Ureter (tissue), 1 donor: ENCODE data around the gene DIPK1B. TPM values are rescaled to one million over a fixed set of nuclear protein-coding genes. Genes with fewer than 3 reads are reported as not detected.

Source experiments
- DNase-seq: peaks from one replicate; pipeline ENCODE4 v3.0.0-alpha.2; 2020; ENCODE audit warnings: low spot score
- total RNA-seq: library from RNA; stranded (reverse); gene quantifications from one replicate; pipeline ENCODE4 v1.2.4, GENCODE V29; 2023
- donor health status: DM: yes; HTN: yes; CAD: no.

Gene DIPK1B
- total RNA-seq = 6.6 TPM

GRCh38 chr9:136711751-136712689 is at the start of gene DIPK1B:
Gene DIPK1B, plus strand, starts transcription at chr9:136712572. Its CDS starts 94 bp downstream, at chr9:136712666.
- peak; percentile 46 for DNase-seq

GRCh38 chr9:136662656-136663581 is 49.5 kb upstream of the DIPK1B start, which contains the start of gene EGFL7:
Gene EGFL7, plus strand, starts transcription at chr9:136662916. Its CDS starts 5,367 bp downstream, at chr9:136668283.
- DNase-seq = no peak

DNA sequence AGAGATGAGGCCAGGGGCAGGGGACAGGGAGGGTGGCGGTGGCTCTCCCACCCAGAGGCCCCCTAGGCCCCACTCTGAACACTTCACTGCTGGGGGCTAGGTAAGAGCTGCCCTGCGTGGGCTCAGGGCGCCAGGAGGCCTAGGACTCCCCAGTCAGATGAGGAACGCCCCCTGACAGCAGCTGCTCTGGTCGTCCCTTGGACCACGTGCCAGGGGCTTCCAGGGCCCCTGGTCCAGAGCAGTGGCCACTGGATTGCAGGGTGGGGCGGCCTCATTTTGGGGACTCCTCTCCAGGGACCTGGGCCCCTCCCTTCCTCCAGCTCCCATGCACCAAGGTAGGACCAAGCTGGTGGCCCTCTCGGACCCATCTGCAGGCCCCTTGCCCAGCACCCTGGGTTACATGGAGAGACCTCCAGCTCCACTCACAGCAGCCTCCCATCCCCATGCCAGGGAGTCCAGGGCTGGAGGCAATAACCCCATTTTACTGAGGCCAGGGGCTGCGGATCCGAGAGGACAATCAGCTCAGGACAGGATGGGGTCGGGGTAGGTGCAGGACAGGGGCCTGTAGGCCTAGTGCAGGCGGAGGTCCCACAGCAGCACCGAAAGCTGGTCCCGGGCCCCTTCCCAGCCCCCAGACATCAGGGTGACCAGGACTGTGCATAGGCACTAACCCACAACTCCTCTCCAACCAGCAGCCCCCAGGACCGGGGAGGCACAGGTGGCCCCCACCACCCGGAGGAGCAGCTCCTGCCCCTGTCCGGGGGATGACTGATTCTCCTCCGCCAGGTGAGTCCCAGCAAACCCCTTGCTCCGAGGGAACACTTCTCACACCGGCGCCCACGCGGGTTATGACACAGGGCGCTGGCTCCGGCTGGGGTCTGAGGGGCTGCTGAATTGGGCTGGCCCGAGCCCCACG is 48.1 kb upstream of the DIPK1B start:
- DNase-seq = no peak

GRCh38 chr9:136665111-136665703 is 47.2 kb upstream of the DIPK1B start:
- no peak for DNase-seq

DNA sequence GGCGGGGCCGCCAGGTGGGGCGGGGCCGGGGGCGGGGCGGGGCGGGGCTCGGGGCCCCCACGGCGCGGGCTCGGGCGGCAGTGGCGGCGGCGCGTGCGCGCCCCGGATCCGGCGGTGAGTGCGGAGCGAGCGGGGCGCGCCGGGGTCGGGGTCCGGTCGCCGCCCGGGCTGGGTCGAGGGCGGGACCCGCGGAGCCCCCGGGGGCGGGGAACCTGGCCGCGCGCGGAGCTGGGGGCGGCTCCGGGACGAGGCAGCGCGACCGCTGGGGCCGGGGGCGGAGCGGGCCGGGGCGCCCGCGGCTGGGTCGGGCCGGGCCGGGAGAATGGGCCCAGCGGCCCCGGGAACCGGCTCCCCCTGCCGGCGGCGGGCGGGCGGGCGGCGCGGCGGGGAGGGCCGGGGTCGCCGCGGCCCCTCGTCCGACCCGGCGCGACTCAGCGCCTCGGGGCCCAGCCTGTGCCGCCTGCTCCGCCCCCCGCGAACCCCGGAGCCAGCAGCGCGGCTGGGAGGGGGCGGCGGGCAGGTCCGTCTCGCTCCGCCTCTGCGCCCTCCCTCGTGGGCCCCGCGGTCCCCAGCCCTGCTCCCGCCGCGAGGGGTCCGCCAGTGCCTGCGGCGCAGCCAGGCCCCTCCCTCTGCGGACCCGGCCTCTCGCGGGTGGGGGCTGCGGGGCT is 46.5 kb upstream of the DIPK1B start:
- no peak for DNase-seq

DNA sequence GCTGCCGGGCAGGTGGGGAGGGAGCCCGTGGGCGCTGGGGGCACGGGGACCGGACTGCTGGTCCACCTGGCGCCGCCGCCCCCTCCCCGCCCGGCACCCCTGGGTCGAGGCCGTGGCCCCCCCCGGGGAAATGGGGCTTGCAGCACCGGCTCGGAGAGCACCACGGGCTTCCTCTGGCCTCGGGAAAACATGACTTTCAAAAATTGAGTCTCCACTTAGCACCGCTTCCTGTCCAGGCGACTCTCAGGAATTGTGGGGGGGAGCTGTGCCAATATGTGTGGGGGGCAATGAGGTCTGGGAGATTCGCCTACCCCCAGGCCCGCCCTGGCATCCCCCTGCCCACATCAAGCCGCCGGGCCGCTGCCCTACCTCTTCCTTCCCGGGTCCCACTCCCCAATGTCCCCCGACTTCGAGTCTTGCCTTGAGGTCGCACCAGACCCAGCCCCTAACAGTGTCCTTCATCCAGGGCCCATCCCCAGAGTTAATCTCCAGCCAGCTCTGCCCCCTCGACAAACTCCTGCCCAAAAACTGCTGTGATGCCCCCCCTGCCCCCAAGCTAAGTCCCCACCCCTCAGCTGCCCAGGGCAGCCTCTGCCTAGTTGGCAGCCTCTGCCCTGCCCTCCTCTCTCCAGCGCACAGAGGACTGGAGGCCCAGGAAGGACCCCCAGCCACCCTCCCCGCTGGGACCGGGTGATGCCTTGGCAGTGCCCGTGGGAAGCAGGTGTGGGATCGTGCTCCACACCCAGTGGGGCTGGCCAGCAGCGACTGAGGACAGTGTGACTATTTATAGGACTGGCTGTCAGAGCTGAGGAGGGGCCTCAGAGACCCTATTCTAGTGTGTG is 45.8 kb upstream of the DIPK1B start:
- DNase-seq = no peak

GRCh38 chr9:136667214-136667939 is 45.0 kb upstream of the DIPK1B start:
- no peak for DNase-seq

GRCh38 chr9:136667940-136668760 is 44.2 kb upstream of the DIPK1B start:
- no peak for DNase-seq

- DNase-seq = no peak
Observed at GRCh38 chr9:136668983-136669790, 43.2 kb upstream of the DIPK1B start.

DNA sequence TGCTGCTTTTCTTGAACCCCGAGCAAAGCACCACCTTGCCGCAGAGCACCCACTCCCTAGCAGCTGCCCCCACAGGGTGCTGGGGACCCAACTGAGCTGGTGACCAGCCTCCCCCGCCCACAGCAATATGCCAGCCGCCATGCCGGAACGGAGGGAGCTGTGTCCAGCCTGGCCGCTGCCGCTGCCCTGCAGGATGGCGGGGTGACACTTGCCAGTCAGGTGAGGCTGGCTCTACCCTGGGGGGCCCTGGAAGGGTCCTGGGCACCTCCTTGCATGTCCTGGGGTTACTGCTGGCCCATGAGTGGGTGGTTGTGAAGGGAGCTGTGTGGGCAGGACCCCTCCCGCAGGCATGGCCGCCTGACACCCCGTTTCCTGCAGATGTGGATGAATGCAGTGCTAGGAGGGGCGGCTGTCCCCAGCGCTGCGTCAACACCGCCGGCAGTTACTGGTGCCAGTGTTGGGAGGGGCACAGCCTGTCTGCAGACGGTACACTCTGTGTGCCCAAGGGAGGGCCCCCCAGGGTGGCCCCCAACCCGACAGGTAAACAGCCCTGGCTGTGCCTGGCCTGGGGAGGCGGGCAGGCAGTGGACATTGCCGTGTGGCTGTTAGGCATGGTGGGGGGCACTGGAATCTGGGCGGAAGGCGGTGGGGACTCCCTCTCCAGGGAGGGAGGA is 42.4 kb upstream of the DIPK1B start:
- DNase-seq = no peak

DNA sequence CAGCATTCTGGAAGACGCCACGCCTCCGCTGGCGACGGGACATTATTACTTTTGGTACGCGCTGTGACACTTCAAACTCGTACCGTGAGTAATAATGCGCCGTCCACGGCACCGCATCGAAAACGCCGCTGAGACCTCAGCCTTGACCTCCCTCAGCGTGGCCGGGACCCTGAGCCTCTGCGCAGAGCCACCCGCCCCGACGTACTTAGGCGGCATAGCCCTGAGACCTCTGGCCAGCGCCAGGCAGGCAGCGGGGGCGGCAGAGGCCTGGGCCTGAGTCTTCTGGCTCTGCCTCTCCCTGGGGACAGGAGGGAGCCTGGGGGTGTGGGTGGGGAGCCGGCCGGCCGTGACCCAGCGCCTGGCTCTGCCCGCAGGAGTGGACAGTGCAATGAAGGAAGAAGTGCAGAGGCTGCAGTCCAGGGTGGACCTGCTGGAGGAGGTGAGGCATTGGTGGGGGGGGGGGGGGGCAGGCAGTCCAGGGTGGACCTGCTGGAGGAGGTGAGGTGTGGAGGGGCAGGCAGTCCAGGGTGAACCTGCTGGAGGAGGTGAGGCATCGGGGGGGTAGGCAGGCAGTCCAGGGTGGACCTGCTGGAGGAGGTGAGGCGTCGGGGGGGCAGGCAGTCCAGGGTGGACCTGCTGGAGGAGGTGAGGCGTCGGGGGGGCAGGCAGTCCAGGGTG is 41.7 kb upstream of the DIPK1B start:
- no peak for DNase-seq

GRCh38 chr9:136671254-136671614 is 41.1 kb upstream of the DIPK1B start:
- no peak for DNase-seq

- no peak for DNase-seq
Observed at GRCh38 chr9:136671646-136672430, 40.5 kb upstream of the DIPK1B start.

GRCh38 chr9:136672431-136673087 is 39.8 kb upstream of the DIPK1B start:
- no peak for DNase-seq
